ENCODE measurements around the gene CCNY.

- TF ChIP-seq CTCF (conservative IDR thresholded peaks at IDR 0.05; ENCODE audit: low read length) = peak; percentile 65
- no peak for TF ChIP-seq EZH2phosphoT487 (IDR thresholded peaks at IDR 0.05; ENCODE audit: borderline replicate concordance)
Measured at GRCh38 chr10:35379226-35380137, 43.2 kb downstream of the CCNY start.

All from Loucy (cell line).